ENCODE results near the gene NAALADL2.
"Not testable (repeated sequence)": the region's sequence is repeated elsewhere in the genome, so short reads cannot be mapped to it uniquely, and the experiment has no call there.

Gene NAALADL2

DNA sequence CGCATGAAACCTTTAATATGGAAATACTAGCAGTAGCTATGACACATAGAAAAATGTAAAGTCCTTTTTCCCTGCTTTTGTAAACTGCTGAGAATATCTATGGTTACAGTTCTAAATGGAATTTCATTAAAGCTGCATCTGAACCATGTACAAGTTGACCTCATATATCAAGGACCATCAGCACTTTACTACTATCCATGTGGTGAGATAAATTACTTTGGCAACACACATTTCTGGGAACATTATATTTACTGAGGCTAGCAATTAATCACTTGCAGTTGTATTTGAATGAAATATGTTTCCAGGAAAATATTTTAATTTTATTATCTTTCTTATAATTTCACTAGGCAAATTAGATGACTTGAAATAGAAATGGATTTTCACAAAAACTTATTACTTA is 545.5 kb downstream of the NAALADL2 start:
- DNase-seq (ENCODE audit: extremely low read depth in 1 of 2, low read depth in 1 of 2) = no peak

DNA sequence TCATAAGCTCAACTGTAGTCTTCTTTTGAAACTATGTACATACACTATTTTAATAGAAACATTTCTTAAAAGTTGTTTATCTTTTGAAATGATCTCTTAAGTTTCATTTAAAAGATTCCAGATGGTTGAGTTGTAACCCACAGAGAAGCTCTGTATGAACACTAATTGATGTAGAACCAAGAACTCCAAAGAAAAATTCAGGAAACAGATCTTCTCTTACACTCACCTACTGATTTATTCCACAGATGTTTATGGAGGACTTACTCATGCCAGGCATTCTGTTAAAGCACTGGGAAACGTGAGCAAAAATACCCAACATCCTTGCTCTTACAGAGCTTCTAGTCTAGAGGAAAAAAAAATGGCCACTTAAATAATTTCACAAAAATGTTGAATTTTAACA is 551.1 kb downstream of the NAALADL2 start:
- no peak for DNase-seq (ENCODE audit: extremely low read depth in 1 of 2, low read depth in 1 of 2)

DNA sequence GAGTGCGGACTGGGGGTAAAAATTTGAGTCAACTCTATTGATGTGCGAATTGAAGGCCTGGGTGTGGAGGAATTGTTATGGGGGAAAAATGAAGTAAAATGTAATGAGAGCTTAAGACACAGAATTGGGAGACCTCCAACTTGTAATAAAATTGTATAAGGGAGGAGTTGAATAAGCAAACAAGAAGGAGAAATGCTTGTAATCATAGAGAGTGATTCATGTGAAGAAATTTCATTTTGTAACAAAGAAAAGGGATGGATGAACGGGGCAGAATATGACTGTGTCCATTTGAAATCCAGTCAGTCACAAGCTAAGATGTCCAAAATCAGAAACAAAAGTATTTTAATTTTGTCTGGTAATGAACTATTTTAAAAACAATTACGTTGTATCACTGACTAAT is 552.3 kb downstream of the NAALADL2 start:
- no peak for DNase-seq (ENCODE audit: extremely low read depth in 1 of 2, low read depth in 1 of 2)

DNA sequence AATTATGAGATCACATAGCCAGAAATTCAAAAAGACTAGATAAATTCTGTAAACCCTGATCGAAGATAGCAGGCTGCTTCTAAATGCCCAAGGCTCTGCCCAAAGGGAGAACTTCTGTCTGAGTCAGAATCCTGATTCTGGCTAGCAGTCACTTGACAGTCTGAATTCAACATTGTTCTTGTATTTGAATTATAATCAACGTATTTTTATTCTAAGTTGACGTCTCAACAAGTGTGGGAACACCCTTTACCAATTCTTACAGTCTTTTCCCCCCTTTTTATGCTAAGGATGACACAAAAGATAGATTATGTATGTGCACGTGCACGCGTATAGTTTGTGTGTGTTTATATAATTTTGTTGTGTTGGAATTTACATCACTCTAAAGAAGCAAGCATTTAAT is 552.8 kb downstream of the NAALADL2 start:
- no peak for DNase-seq (ENCODE audit: extremely low read depth in 1 of 2, low read depth in 1 of 2)

DNA sequence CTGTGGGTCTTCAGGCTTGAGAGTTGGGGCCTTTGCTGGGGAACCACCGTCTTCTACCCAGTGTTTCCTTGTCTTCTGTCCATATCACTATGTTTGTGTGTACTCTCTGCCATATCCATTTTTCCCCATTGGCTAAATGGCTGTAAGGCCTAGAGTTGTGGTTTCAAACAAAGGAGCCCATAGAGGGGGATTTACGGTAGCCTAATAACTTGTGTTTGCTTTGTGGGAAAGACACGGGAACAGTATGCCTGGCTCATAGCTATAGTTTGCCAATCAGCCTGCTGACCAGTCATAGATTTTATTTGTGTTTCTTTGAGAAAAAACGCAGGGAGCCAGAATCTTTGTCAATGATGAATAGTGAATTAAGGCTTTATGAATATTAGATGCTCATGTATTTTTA is 554.8 kb downstream of the NAALADL2 start:
- DNase-seq (ENCODE audit: extremely low read depth in 1 of 2, low read depth in 1 of 2) = no peak

DNA sequence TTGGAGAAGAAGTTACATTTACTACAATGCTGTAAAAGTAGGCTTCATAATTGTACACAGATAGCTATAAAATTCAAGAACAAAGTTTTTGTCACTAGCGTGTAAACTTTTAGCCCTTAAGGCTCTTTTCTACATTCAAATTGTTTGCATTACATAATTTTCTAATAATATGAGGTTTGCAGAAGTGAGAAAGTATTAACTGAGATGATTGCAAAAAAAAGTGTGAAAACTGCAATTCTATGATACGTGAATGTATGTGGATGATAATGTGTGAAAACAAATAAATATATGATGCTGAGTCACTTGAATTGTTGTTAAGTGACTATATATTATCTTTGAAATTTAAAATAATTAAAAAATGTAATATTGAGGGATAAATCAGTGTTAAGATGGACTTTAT is 557.5 kb downstream of the NAALADL2 start:
- no peak for DNase-seq (ENCODE audit: extremely low read depth in 1 of 2, low read depth in 1 of 2)

DNA sequence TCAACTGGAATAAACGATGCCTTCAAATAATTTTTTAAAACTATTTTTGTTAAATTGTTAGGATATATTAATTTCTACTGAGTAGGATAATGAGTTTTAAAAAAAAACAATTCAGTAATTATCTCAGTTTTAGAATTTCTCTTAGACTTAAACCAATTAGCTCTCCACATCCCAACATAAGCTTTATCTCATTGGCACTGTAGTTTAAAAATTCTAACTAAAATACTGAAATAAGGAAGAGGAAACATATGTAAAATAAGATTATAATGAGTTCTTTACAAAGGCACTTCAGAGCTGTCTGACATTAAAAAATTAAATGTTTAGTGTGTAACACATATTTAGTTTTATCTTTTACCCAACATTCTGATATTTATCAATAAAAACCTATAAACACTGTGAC is 558.3 kb downstream of the NAALADL2 start:
- DNase-seq (ENCODE audit: extremely low read depth in 1 of 2, low read depth in 1 of 2) = no peak

DNA sequence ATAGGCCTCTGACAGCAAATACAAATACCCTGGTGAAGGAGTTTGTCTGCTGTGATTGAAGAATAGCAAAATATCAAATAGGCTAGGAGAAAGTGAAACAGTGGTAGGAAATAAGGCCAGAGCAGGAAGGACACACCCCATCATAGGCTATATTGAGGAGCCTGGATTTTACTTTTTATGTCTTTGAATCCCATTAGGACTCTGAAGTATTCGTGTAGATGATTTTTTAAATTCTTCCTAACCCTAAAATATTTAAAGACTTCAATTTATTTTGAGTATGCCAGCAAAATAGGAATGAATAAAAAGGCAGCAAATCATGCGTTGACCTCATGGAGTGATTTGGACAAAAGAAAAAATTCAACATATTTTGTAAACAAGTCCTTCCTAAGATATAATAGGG is 562.8 kb downstream of the NAALADL2 start:
- DNase-seq (ENCODE audit: extremely low read depth in 1 of 2, low read depth in 1 of 2) = no peak

DNA sequence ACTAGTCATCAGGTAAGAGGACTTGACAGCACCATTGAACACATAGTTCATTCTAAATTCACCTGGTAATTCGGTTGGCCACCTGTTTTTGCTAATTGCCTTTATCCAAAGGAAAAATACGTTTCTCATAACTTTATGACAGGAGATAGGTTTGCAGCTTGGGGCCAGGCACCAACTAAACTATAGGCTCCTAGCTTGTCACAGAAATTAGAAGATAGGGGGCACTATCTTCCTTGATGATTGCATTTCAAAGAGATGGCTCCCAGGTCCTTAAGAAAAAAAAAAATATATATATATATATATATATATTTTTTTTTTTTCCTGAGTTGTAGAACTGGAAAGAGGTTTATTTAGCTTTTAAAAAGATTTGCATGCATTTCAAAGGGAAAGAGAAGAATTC is 563.6 kb downstream of the NAALADL2 start:
- DNase-seq (ENCODE audit: extremely low read depth in 1 of 2, low read depth in 1 of 2) = no peak

DNA sequence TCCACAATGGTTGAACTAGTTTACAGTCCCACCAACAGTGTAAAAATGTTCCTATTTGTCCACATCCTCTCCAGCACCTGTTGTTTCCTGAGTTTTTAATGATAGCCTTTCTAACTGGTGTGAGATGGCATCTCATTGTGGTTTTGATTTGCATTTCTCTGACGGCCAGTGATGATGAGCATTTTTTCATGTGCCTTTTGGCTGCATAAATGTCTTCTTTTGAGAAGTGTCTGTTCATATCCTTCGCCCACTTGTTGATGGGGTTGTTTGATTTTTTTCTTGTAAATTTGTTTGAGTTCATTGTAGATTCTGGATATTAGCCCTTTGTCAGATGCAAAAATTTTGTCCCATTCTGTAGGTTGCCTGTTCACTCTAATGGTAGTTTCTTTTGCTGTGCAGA is 564.7 kb downstream of the NAALADL2 start:
- DNase-seq (ENCODE audit: extremely low read depth in 1 of 2, low read depth in 1 of 2) = not testable (repeated sequence)

DNA sequence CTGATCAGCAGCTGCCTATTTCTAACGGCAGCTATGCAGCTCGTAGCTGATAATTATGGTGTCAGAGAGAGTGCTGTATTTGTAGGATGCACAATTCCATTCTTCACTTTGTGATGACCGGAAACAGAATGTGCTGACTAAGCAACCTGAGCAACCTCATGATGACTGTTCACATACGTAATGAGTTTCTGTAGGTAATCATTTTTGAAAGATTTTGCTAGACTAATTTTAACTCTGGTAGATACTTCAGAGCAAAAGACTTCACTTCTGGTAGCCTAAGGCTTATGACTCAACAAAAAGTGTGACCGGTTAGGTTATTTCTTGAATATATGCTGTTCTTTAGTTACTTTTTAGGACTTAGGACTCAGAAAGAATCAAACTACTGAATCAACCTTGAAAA is 567.7 kb downstream of the NAALADL2 start:
- DNase-seq (ENCODE audit: extremely low read depth in 1 of 2, low read depth in 1 of 2) = no peak

DNA sequence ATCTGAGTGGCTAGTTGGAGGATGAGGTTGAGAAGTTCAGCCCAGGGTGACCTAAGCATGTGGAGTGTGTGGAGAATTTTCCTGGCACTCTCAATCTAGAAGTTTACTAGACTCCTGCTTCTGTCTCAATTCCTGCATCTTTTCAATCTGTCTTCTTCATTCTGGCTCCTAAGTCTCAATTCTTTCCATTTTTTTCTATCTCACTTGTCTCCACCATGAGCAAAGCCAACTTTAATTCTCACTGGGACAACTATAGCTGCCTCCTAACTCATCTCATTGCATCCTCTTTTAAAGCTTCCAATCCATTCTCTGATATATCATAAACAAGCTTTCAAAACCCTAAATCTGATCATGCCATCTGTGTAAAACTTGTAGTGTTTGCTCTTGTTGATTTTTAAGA is 569.3 kb downstream of the NAALADL2 start:
- no peak for DNase-seq (ENCODE audit: extremely low read depth in 1 of 2, low read depth in 1 of 2)

DNA sequence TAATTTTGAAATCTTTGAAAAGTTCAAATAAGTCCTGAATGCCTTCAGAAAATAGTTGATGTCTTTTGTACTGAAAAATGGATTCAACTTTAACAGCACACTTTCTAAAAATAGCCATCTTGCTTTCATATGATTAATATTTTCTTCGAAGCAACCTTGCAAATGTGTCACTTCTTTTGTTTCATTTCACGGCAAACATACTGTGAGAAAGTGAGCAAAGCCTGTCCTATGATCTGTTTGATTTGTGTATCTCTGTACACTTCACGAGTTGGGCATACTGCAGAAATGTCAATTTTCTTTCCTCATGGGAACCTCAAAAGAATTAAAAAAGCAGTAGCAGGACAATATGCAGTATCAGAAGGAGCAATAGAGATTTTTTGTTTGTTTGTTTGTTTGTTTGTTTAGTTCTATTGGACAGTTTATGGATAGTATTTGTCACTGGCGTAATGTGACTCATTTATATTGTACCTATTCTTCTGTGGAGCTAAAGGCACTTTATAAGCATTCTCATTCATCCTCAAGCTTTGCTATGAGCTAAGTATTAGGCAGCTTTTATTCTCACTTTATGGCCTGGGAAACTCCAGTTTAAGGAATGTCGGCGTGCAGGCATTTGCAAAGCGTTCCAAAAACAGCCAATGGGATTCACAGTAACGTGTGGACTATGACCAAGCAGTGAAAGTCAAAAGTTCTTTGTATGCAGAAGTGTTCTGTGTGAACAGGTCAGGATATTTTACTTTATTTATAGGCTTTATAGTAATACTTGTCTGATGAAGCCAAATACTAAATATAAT is 572.0 kb downstream of the NAALADL2 start:
- no peak for DNase-seq (ENCODE audit: extremely low read depth in 1 of 2, low read depth in 1 of 2)

DNA sequence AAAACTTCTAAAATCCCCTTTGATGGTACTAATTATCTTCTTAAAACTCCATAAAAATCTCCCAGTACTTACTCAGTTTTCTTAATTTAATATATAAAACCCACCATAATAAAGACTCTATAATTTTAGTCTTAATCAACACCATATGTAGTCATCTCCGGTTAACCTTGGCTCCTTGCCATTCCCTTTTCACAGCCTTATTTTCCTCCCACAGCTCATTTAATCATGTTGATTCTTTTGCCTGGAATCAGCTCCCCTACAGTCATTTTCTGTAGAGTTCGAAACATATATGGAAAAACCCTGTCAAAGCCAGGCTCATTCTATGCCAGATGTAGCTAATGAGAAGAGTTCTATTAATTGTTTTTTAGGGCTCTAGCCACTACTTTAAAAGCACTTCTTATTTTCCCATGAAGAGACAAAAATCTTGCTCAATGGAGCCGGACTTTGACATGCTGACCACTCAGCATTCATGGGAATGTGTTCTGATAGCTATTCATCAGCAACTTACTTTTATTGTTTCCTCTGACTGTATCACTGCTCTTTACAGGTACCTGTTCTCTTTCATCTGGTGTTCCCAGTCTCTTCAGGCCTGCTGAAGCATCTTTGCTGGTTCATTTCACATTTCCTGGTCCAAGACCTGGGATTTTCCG is 573.4 kb downstream of the NAALADL2 start:
- no peak for DNase-seq (ENCODE audit: extremely low read depth in 1 of 2, low read depth in 1 of 2)

DNA sequence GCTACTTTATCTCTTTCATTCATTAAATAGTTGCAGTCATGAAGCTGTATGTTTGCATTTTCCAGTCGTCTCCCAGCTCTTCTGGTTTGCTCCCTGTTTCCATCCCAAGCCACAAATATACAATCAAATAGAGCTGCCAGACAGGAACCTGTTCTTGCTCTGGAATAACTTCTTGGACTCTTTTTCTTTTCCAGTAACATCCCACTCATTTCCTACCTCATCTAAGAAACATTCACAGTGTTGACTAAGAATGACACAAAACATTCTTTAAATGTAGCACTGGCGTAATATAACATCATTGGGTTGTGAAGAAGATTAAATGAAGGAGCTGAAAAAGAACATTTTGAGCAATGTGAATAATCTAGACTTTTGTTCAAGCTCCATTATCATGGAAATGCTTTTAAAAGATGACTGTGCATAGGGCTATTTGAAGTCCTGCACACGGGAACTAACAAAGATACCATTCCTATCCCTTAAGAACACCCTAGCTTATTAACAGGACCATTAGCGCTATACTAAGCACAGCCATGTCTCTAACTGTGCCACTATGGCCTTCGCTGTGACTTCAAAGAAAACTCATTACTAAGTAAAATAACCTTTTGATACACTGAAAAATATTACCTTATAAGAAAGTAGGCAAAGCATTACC is 574.0 kb downstream of the NAALADL2 start:
- no peak for DNase-seq (ENCODE audit: extremely low read depth in 1 of 2, low read depth in 1 of 2)

DNA sequence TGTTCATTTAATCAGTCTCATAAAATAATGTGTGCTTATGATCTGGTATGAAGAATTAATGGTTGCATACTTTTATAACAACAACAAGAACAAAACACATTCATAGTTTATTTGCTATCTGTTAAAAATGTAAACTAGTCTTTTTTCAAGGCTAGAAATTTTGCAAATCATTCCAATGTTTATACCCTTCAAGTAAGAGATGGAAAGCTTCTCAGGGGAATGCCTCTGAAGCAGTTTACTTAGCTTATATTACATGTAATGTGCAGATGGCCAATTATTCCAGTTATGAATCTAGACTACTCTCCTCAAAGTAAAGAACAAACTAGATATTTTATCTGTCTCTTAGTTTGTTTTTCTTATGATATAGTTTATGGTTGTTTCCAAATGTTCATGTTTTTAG is 575.4 kb downstream of the NAALADL2 start:
- no peak for DNase-seq (ENCODE audit: extremely low read depth in 1 of 2, low read depth in 1 of 2)

DNA sequence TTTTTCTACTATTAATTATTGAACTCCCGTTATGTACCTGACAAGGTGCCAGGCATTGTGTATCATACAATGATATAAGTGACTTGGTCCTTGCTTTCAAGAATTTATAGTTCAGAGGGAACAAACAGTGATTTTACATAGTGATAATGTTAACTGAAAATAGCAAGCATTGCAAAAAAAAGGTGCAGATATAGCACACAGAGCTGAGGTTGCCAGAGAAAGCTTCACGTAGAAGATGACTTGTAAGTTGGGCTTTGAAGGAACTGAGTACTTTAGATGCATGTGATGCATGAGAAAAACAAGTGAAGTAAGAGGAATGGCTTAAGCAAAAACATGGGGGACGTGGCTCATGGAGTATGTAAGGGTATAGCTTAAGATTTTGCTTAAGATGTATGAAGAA is 584.5 kb downstream of the NAALADL2 start:
- no peak for DNase-seq (ENCODE audit: extremely low read depth in 1 of 2, low read depth in 1 of 2)

DNA sequence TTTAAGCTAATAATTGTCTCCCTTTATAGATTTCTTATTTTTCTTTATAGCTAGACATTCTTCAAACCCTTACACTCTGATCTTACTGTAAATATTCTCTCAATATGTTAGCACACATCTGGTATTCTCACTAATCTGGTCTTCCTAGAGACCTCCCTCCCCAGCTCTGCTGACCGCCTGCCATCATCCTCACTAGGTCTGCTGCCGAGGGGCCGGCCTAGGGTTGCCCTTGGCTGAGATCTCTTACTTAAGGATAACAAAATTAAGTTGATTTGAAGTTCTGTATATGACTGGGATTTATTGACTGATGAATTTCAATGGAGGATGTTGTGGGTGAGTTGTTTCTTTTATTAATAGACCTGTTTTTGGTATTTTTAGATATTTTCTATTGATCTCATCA is 586.6 kb downstream of the NAALADL2 start:
- DNase-seq (ENCODE audit: extremely low read depth in 1 of 2, low read depth in 1 of 2) = no peak

DNA sequence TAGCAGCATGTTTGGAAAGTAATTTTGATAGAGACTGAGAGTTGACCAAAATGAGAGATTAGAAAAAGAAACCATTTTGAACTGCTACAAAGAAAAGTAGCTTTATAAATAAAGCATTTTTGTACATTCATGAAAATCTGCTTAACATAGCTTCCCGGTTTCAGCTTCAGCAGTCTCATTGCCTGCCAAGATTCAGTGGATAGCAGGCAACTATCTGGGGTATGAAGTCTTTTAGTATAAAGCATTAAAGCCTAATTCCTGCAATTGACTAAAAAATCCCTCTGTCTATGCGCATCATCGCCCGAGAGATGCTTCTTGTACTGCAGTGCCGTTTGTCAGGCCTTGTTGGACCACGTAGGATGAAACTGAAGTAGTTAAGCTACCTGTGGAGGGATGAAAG is 588.4 kb downstream of the NAALADL2 start:
- DNase-seq (ENCODE audit: extremely low read depth in 1 of 2, low read depth in 1 of 2) = no peak

DNA sequence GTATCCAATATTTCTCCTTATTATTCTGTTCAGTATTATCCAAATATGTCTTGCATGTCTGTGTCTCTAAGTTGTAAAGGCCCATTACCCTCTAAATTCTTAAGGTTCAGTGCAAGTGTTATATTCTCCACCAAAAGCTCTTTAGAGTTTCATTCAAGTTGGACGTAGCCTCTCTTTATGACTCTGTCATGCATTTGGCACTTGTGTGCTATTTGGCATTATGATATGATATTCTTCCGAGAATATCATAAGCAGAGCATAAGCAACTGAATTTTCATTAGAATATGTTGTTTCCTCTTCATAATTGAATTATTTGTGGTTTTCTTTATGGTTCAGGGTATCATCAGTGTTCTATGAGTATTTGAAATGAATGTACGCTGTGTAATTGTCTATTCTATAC is 594.2 kb downstream of the NAALADL2 start:
- DNase-seq (ENCODE audit: extremely low read depth in 1 of 2, low read depth in 1 of 2) = no peak

DNA sequence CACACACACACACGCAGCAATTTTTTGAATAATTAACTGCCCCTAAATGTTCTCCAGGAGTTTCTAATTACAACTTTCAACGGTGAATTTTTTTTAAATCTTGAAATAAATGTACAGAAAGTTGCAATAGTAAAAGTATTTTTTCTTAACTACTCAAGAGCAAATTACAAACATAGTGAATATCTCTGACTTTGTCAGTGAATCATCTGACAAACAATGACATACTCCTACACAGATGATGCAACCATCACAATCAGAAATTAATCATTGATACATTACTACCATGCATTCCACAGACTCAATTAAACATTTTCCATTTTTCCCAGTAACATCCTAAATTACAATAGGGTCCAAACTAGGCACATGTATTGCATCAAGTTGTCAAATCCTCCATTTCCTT is 597.3 kb downstream of the NAALADL2 start:
- no peak for DNase-seq (ENCODE audit: extremely low read depth in 1 of 2, low read depth in 1 of 2)

DNA sequence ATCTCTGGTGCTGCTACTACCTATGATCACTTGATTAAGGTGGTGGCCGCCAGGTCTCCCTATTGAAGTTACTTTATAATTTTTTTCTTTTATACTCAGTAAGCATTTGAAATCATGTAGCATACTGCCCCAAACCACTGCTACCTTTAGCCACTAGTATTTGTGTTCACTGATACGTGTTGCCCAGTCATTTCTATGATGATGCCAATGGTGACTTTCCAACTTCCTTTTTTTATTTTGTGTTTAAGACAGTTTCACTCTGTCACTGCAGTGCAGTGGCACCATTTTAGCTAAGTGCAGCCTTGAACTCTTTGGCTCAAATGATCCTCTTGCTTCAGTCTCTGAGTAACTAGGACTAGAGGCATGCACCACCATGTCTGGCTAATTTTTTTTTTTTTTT is 598.2 kb downstream of the NAALADL2 start:
- DNase-seq (ENCODE audit: extremely low read depth in 1 of 2, low read depth in 1 of 2) = no peak
